GM21737 (cell line): ENCODE results near the gene RAD54L2.
"Not testable (repeated sequence)": the region's sequence is repeated elsewhere in the genome, so short reads cannot be mapped to it uniquely, and the experiment has no call there.

Experiments
- ATAC-seq: cut with Tn5 transposase; IDR thresholded peaks from one replicate; pipeline ENCODE4 v1.9.1; 2021; ENCODE audit warnings: mild to moderate bottlenecking, moderate library complexity; ENCODE audit not compliant: unreplicated experiment

The RAD54L2 gene

DNA sequence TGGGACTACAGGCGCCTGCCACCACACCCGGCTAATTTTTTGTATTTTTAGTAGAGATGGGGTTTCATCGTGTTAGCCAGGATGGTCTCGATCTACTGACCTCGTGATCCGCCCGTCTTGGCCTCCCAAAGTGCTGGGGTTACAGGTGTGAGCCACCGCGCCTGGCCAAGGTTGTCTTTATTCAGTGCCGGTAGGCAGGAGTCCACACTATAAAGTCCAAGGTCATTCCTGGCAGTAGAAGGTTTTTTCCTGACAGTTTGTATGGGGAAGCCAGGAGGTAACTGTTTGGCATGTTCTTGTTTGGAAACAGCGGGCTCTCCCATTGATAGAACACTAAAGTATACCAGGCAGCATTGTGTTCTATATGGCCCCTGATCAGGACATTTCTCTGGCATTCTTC lies 4.1 kb downstream of the RAD54L2 start:
- ATAC-seq: not testable (repeated sequence)

DNA sequence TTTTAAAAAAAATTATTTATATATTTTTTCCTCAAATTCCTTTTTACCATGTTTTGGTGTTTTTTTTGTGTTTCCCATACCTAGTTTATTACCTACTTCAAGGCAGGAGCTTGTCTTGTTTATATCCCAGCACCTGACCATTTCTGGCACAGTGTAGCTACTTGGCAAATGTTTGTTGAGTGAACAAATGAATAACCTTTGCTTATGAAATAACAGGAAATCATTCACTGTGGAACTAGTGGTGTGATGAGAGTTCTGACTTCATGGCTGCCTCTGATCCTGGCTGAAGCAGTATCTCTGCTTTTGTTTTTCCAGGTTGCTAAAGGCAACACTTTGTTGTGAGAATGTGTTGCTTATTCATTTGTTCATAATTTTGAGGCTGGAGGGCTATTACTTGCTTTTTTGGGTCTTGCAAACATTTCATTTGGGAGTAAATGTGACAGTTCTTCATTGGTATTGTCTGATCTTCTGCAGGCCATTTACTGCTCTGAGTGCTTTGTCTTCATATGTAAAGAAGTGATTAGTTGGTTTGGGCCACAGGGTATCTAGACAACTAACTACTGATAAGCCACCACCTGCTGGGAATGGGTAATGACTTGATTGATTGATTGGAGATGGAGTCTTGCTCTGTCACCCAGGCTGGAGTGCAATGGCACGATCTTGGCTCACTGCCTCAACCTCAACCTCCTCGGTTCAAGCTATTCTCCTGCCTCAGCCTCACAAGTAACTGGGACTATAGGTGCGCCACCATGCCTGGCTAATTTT lies 5.7 kb downstream of the RAD54L2 start:
- no peak for ATAC-seq

DNA sequence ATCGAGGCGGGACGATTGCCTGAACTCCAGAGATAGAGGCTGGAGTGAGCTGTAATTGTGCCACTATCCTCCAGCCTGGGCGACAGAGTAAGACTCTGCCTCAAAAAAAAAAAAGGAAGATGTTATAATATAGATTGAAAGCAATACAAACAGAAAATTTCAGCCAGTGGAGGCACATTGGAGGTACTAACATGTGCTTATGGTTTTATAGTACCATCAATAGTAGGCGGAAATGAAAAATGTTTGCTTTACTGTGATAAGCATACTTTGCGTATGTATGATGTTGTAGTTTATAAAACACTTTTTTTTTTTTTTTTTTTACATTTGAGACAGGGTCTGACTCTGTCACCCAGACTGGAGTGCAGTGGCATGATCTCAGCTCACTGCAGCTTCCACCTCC lies 8.8 kb downstream of the RAD54L2 start:
- ATAC-seq: no peak

DNA sequence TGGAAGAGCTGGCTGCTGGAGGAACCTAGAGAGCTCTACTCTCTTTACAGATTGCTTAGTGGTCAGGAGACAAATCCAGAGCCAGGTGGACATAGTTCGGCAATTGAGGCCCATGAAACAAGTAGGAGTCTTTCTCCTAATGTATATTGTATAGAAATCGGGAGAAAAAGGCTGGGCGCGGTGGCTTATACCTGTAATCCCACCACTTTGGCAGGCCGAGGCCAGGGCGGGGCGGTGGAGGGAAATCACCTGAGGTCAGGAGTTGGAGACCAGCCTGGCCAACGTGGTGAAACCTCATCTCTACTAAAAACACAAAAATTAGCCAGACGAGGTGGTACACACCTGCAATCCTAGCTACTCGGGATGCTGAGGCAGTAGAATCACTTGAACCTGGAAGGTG lies 10.8 kb downstream of the RAD54L2 start:
- ATAC-seq: no peak

DNA sequence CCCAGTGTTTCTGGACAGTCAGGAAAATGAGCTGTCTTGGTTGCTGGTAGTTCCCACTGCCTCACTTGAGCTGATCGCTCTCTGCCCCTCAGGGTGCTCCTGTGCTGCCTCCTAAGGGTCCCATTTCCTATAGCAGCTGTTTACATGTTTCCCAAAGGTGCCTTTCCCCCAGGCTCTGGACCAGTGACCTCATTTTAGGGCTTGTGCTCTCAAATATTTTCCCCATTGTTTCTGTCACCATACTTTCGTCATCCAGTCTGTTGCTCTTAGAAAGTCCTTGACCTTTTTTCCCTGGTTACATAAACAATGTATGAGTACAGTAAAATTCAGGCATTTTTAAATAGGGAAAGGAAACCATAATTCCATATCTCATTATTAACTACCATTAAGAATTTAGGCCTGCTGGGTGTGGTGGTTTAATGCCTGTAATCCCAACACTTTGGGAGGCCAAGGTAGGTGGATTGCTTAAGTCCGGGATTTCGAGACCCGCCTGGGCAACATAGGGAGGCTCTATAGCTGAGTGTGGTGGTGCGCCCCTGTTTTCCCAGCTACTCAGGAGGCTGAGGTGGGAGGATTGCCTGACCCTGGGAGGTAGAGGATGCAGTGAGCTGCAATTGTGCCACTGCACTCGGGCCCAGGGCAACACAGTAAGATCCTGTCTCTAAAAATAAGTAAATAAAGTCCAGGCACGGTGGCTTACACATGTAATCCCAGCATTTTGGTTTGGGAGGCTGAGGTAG lies 11.7 kb downstream of the RAD54L2 start:
- no peak for ATAC-seq

DNA sequence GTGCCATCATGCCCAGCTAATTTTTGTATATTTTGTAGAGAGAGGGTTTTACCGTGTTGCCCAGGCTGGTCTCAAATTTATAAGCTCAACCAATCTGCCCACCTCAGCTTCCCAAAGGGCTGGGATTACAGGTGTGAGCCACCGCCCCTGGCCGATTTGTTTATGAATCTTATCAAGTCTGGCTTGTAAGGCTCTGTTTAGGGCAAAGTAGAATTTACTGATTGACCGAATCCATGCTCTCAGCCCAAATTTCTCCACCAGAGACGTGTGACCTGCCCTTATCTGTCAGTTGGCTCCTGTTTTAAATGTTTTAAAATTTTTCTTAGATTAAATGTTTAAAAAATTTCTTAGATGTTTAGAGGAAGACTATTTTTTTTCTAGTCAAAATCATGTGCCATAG lies 19.5 kb downstream of the RAD54L2 start:
- no peak for ATAC-seq

DNA sequence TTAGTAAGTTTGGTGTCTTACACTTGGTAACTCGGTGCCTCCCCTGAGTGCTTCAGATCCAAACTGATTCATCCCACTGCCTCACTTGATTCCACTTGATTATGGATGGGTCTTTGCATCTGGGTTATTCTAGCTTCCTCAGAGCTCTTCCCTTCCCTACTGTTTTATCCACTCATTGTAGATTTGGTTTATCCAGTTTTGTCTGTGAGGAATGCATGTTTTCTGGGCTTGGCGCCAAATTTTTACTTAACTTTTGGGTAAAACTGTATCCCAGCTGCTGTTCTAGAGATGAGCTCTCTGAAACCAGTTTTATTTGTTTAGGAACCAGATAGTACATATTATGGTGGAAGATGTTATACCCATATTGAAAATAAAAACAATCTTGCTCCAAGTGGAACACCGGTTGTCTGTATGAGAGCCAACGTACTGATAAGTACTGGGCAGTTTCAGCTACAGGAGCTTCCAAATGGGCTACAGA lies 20.9 kb downstream of the RAD54L2 start:
- no peak for ATAC-seq

DNA sequence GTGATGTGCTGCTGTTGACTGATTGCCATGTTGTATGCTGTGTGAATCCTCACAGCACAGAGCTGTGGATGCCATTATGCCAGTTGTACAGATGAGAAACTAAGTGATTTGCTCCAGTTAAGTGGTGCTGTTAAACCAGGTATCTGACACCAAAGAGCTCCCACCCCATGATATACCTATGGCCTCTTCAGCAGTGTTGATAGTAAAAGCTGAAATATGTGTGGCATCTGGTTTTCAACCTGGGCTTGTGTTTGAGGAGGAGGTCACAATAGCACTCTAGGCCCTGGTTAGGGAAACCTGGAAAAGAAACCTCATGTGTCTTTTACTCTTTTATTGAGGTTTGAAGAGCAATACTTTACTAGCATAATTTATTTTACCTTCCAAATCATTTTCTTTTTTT lies 21.4 kb downstream of the RAD54L2 start:
- no peak for ATAC-seq

DNA sequence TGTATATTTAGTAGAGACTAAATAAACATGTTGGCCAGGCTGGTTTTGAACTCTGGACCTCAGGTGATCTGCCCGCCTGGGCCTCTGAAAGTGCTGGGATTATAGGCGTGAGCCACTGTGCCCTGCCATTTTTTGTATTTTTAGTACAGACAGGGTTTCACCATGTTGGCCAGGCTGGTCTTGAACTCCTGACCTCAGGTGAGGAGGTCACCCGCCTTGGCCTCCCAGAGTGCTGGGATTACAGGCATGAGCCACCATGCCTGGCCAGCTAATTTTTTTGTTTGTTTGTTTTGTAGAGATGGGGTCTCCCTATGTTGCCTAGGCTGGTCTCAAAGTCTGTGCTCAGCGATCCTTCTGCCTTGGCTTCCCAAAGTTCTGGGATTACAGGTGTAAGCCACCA lies 23.9 kb downstream of the RAD54L2 start:
- not testable (repeated sequence) for ATAC-seq

DNA sequence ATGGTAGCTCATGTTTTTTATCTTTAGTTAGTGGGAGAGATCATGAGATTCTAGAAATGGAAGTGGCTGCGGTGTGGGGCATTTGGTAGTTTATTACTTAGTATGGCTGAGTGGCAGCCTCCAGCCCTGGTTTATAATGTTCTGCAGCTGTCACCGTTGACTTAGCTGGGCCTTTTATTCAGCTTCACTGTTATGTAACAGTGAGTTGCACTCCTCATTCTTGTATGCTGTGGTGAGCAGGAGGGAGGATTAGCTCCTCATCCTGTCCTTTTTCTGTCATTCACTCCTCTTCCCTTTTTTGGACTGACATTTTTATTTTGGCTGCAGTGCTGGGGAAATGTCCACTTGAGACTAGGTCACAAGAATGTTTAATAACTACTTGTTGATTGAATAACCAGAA lies 29.5 kb downstream of the RAD54L2 start:
- ATAC-seq: no peak

DNA sequence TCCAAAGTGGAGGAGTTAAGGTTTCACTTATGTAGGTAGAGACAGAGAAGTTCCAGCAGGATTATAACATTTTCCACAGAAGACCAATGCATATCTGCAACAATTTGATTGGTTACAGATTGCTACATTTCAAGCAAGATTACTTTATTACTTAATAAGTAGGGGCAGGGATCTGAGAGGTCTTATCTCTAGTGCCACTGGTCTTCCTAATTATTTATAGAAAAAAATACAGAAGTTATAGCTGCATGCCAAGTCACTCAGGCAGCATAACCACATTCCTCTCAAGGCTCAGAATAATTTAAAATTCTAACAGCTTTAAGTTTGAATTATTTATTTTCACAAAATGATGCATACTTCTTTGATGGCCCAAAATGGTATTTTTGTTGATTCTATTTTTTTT lies 30.5 kb downstream of the RAD54L2 start:
- ATAC-seq: no peak

DNA sequence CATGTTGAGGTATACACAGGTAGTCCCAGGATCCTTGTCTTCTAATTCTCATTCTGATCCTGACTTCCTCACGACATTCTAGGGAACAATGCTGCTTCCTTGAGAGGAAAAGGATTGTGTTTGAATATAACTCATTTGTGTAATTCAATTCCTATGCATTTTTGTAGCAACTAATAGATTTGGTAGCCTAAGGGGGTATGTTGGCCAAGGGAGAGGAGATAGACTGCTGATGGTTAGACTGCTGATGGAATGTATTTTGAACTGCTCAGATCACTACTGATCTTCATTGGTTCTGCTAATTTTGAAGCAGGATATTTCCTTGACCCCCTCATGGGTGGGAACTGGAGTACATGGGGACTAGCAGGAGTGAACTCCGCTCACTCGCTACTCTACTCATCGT lies 39.7 kb downstream of the RAD54L2 start:
- ATAC-seq: no peak

DNA sequence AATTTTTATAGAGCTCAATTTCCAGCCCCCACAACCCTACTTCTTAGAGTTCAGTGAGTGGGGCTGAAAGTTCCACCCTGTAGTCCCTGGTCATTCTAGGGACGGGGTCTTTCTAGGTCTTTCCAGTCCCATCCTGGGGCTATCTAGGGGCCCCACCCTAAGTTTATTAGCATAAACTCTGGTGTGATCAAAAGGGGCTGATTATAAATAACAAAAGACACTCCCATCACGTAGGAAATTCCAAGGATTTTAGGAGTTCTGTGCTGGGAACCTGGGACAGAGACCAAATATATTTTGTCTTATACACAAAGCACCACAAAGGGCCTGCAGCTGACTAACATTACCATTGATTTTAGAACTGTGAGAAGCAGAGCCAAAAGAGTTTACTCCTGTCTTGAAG lies 41.9 kb downstream of the RAD54L2 start:
- ATAC-seq: no peak

DNA sequence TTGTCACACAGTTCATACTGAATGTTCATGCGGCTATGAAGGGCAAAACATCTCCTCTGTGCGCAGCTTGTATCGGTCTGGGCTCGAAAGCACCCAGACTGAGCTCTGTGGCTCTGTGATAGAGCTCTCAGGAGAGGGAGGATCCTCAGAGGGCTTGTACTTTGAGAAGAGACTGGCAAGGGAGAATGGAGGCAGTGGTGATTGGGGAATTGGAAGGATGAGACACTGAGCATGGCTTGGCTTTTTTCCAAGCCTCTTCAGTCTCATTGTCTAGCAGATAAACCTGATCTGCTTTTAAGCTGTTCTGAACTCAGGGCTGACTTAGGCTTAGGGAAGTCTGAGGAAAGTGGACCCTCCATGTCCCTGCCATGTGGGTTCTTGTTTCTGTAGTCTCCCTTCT lies 43.0 kb downstream of the RAD54L2 start:
- ATAC-seq: no peak

DNA sequence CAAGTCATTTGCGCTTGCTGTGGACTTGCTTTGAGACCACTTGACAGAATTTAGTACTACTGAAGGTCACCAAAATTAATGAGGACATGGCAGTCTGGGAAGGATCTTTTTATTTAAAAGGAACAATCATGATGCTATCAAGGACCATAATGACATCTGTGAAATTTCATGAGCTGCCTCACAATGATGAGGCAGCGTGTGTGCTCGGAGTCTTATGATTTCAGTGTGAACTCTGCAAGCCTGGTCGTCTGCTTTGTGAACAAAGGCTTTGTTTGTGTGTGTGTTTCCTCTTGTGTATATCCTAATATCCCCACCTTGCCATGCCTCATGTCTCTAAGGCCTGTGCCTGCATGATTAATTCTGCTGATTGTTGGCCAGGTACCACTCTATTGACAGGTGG lies 46.7 kb downstream of the RAD54L2 start:
- ATAC-seq: no peak

DNA sequence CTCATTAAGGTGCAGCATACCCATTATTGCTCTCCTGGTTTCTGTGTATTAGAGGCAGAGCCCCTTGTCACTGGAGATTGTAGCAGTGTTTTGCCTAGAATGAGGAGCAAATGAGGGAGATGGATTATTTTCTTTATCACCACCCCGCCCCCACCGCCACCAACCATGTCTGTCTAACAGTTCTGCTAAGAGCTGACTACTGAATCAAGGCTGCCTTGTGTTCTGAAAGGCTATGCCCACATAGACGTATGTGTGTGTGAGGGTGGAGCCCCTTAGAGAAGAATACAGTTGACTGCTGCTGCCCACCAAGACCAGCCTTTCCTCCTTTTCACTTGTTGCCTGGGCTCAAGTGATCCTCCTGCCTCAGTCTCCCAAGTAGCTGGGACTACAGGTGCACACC lies 47.4 kb downstream of the RAD54L2 start:
- no peak for ATAC-seq
